Measurements from ENCODE around the gene FAM180A.

- TF ChIP-seq, protein P1, sequence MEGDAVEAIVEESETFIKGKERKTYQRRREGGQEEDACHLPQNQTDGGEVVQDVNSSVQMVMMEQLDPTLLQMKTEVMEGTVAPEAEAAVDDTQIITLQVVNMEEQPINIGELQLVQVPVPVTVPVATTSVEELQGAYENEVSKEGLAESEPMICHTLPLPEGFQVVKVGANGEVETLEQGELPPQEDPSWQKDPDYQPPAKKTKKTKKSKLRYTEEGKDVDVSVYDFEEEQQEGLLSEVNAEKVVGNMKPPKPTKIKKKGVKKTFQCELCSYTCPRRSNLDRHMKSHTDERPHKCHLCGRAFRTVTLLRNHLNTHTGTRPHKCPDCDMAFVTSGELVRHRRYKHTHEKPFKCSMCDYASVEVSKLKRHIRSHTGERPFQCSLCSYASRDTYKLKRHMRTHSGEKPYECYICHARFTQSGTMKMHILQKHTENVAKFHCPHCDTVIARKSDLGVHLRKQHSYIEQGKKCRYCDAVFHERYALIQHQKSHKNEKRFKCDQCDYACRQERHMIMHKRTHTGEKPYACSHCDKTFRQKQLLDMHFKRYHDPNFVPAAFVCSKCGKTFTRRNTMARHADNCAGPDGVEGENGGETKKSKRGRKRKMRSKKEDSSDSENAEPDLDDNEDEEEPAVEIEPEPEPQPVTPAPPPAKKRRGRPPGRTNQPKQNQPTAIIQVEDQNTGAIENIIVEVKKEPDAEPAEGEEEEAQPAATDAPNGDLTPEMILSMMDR (IDR thresholded peaks at IDR 0.05) = no peak
- no peak for TF ChIP-seq POLR2A (IDR thresholded peaks at IDR 0.05)
These were observed 41.0 kb downstream of the FAM180A start for GRCh38 chr7:135707570-135707966.

Measured in testis (tissue), 2 donors.